NCI-H345 treated with DMSO at 0.1 percent for 48 hours (cell line): ENCODE data around the gene ZNF892.
"Not testable (repeated sequence)": the region's sequence is repeated elsewhere in the genome, so short reads cannot be mapped to it uniquely, and the experiment has no call there.

Experiments used
- DNase-seq: peaks from one replicate; lab custom pipeline; 2025; ENCODE audit not compliant: unreplicated experiment; lab: John Stamatoyannopoulos, UW

The ZNF892 gene

DNA sequence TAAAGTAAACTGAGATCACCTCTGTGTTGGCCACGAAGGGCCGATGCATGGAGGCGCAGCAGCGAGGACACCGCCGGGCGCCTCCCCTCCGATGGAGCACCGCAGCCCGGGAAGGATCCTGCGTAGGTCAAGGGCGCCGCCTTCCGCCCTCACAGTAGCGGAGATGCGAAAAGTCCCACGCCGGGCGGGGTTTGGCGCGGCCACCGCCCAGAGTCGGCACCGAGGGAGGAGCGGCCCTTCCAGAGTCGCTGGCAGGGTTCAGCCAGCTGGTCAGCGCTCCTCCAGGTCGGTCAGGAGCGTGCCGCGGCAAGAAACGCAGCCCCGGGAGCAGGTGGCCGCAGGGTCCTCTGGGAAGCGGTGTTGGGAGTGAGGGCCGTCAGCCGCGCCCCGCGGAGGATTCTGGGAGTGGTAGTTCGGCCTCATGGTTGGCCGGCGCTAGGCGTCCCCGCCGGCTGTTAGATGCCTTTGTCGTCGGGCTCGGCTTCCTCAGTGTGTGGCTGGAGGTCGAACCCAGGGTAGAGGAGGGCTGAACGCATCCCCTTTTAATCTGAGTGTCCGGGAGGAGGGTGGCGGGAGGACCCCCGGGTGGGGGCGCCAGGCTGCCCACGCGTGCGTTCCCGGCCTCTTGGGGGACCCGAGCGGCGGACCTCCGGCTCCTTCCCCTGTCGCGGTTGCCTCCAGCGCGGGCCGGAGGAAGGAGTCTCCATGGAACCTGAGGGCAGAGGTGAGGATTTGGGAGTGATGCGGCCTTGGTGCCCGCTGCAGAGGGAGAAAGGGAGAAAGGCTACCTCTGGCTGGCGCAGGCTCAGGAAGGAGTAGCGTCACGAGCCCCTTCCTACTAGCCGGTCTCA is at the start of gene ZNF892:
Gene ZNF892, plus strand, starts transcription at position 411 of the 851 bp plus-strand sequence. Its CDS starts 295 bp downstream, at position 706.
- peak; percentile 79 for DNase-seq

DNA sequence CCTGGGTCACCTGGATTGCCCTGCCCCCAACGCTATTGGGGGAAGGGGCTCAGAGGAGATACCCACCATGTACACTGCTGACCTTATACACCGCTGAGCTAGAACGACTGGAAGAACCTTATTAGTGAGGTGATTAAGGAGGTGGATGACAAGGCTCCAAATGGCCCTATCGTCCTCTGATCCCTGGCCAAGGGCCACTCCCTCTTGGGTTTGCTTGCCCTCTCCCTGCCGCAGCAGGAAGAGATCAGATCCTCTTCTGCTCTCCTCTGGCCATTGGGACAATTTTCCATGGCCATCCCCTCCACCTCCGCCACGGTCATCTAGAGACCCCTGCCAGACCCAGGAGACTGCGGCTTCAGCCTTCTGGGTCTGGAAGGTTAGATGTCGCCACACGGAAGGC is 48.9 kb upstream of the ZNF892 start:
- DNase-seq = no peak

- peak; percentile 1 for DNase-seq
Observed at GRCh38 chr2:95158891-95159619, 48.3 kb upstream of the ZNF892 start.

- peak; percentile 41 for DNase-seq
Observed at GRCh38 chr2:95159690-95160449, 47.5 kb upstream of the ZNF892 start, which contains the start of gene ZNF514. Gene ZNF514 (minus strand): TSS chr2:95159848. CDS start chr2:95153253, 6,595 bp downstream.

DNA sequence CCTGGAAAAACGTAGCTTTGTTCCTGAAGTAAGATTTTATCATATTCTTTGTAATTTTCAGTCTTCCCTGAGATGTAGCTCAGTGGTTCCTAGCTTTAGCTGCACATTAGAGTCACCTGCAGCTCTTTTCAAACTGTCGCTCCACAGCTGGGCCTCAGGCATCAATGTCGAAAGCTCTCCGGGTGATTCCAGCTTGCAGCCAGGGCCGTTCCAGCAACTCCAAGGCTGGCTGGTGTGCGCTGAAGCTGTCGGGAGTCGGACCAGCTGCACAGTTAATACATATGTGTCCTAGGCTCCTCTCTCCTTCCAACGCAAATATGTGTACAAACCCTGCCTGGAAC is 42.3 kb upstream of the ZNF892 start:
- DNase-seq = no peak

DNA sequence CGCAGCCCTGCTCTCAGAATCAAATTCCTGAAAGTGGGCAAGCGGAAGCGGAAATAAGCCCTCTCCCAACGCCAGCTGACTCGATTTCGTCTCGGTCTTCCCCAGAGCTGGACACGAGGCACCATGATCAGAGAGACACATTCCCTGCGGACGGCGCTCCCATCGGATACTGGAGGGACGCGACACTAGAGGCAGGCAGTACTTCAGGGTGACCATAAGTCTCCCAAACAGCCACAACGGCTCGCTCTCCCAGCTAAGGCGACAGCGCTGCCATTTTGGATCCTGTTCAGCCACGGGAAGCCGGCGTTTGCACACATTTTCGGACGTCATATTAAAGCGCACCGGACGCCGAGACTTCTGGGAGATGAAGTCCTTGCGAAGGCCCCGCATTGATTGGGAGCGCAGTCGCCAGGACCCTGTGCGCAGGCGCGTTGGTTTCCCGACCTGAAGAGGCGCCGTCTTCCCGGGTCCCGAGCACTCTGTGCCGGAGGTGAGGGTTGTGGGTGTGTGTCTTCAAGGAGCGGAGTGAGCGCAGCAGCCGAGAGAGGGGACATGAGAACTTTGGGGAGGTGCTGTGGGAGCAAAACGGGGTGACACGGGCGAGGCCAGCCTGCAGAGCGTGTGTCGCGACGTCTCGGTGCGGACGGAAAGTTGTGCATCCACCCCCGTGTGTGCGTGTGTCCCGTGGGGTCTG is 41.8 kb upstream of the ZNF892 start, which contains the start of gene ZNF2:
Gene ZNF2, plus strand, starts transcription at position 439 of the 694 bp plus-strand sequence. CDS start 10,418 bp downstream, outside the sequence.
- peak; percentile 96 for DNase-seq

DNA sequence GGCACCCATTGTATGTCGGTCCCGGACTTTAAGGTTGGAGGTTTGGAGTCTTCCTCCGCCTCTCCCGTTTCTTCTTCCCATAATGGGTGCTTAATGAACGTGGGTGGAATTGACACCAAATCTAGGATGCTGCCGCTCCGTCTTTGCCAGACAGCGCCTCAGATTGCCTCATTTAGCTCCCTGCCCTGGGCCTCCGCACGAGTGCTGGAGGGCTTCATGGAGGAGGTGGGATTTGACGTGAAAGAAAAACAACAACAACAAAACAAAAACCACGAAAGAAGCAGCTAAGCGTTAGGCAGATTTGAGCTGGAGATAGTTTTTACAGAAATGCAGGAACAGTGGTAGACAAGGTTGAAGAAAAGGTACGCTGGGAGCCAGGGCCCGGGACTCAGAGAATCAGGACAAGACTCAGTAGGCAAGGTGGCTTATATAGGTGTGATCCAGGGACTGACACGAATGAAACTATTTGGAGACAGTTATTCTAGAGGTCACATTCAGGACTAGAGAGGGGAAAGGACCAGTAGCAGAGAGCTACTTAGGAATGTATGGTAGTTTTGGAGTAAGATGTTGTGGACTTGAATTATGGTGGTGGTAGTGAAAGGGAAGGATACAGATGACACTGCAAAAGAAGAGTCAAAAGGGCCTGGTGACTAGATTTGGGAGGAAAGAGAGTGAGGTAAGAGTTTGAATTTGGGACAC is 41.1 kb upstream of the ZNF892 start:
- no peak for DNase-seq

DNA sequence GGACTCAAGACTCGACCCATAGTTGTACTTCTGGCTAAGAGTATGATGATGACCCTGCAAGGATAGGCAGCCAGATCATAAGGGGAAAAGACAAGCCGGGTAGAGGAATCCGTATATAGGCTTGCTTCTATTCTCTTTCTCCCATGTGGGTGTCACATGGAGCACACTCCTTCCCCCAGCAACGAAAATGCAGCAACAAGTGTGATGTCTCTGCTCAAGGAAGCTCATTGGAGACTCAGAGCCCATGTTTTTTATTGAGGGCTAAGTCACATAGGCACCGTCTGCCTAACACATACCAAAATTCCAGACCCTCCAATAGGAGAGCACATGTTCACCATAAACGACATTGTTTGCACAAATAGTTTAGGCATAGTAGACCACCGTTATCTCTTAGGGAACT is 35.4 kb upstream of the ZNF892 start:
- no peak for DNase-seq

DNA sequence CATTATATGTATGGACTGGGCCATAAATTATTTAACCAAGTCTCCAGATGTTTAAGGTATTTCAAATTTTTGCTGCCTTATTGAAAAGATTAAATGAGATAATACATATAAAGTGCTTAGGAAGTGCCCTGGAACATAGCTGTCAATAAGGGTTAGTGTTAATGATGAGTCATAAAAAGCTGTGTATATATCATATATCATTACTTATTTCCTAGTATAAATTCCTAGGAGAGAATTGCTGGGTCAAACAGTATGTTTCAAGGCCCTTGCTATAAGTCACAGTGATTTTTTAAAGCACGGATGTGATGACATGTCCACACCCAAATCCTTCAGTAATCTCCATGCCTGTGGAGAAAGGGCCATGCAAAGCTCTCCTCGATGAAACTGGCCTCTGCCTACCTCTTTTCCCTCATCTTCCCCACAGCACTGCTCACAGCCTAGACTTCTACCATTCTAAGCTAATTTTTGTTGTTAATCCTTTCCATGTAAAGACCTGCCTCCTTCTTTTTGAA is 33.2 kb upstream of the ZNF892 start:
- no peak for DNase-seq

- no peak for DNase-seq
Observed at GRCh38 chr2:95179451-95179850, 27.9 kb upstream of the ZNF892 start.

DNA sequence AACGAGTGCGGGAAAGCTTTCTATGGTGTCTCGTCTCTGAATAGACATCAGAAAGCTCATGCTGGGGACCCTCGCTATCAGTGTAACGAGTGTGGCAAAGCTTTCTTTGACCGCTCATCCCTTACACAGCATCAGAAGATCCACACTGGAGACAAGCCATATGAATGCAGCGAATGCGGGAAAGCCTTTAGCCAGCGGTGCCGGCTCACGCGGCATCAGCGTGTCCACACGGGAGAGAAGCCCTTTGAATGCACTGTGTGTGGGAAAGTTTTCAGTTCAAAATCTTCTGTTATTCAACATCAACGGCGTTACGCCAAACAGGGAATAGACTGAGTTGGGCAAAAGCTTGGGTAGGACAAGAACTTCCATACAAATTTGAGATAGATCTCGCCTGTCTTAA is 25.5 kb upstream of the ZNF892 start:
- DNase-seq = no peak

DNA sequence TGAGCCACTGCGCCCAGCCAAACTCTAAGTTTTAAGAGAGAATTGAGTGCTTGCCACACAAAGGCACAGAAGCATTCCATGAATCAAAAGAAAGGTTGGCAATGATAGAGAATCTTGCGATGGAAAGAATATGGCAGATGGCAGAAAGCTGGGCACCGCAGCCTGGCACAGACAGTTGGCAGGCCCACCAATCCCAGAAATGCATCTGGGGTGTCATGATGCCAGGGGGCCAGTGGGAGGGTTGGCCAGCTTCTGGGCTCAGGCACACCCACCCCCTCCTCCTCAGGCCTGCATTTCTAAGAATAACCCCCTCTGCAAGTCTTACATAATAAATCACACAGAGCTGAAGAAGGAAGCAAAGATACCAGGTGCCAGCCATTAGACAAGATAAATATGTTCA is 22.1 kb upstream of the ZNF892 start:
- no peak for DNase-seq

DNA sequence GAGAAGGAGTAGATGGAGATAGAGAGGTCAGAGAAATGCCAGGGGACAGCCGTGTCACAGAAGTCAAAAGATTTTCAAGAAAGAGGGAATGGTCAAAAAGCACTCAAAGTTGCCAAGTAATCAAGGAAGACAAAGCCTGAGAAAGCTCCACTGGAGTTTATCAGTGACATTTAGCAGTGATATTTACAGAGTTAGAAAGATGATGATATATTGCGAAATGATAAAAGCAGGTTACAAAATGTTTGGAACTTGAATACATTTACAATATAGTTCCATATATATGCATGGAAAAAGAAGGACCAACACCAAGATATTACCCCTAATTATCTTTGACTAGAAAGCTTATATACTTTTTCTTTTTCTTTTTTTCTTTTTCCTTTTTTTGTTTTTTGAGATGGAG is 21.3 kb upstream of the ZNF892 start:
- DNase-seq = no peak

- DNase-seq = not testable (repeated sequence)
Observed at GRCh38 chr2:95192956-95193355, 14.4 kb upstream of the ZNF892 start.

GRCh38 chr2:95203911-95204310 is 3.4 kb upstream of the ZNF892 start:
- no peak for DNase-seq

DNA sequence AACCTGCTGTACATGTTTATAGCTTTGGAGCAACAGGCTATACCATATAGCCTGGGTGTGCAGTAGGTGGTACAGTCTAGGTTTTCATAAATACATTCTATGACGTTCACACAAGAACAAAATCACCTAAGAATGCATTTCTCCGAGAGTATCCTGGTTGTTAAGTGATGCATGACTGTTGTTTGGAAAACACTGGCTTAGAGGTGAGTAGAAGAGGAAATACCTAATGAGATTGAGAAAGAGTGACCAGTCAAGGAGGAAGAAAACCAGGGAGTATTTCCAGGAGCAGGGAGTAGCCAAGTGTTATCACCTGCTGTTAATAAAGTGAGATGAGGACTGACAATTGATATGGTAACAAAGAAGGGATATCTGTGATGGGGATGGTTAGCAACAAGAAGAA is 2.9 kb upstream of the ZNF892 start:
- no peak for DNase-seq

DNA sequence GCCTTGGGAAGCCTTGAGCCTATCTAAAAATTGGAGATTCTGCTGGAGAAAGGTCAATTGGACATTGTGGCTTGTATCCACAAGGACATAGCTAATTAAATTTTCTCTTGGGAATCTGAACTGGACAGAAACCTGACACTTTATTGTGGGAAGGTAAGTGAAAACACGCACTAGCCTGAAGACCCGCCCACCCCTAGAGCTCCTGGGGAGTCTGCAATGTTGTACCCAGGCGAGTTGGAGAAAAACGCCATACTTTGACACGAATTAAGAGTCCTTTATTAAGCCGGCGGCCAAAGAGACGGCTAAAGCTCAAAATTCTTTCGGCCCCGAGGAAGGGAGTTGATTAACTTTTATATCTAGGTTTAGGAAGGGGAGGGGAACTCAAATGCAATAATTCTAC is 1.2 kb upstream of the ZNF892 start:
- DNase-seq = no peak

GRCh38 chr2:95208106-95208505 is 785 bp downstream of the ZNF892 start:
- no peak for DNase-seq

DNA sequence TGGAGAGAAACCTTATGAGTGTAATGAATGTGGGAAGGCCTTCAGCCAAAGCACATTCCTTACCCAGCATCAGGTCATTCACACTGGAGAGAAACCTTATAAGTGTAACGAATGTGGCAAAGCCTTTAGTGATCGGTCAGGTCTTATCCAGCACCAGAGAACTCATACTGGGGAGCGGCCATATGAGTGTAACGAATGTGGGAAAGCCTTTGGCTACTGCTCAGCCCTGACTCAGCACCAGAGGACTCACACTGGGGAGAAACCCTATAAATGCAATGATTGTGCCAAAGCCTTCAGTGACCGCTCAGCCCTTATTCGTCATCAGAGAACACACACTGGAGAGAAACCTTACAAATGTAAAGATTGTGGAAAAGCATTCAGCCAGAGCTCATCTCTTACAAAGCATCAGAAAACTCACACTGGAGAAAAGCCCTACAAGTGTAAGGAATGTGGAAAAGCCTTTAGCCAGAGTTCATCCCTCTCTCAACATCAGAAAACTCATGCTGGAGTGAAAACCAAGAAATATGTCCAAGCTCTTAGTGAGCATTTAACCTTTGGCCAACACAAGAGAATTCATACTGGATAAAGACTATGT is 7.8 kb downstream of the ZNF892 start:
- no peak for DNase-seq

DNA sequence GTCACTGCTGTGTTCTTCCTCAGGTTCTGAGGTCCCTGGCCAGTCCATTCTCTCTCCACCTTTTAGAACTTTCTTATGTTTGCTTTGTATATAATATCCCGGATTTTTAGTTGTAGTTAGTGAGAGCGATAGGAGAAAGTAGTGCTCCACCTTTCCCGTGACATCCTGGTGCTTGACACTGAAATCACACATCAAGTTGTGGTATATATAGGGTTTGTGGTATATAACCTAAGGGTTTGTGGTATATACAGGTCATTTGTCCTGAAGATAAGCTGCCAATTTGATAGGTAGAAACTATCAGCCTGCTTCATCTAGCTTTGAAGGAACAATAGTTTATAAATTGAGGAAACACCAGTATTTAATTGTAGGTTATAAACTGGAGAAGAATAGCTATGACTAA is 13.1 kb downstream of the ZNF892 start:
- no peak for DNase-seq
